ENCODE results near the gene COQ8B.

DNA sequence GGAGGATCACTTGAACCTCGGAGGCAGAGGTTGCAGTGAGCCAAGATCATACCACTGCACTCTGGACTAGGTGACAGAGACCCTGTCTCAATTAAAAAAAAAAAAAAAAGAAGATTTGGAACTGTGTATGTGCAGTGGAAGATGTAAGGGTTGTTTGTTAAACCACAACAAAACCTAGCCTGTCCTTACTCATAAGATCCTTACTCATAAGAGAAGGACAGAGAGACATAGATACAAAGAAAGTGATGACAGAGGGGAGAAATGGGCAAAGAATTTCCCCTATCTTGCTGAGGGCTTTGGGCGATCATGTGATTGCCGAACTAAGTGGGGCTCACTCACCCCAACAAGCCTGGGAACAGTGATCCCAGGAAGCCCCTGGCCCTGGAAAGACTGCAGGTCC lies 8.2 kb upstream of the COQ8B start:
- TF ChIP-seq, protein P1, sequence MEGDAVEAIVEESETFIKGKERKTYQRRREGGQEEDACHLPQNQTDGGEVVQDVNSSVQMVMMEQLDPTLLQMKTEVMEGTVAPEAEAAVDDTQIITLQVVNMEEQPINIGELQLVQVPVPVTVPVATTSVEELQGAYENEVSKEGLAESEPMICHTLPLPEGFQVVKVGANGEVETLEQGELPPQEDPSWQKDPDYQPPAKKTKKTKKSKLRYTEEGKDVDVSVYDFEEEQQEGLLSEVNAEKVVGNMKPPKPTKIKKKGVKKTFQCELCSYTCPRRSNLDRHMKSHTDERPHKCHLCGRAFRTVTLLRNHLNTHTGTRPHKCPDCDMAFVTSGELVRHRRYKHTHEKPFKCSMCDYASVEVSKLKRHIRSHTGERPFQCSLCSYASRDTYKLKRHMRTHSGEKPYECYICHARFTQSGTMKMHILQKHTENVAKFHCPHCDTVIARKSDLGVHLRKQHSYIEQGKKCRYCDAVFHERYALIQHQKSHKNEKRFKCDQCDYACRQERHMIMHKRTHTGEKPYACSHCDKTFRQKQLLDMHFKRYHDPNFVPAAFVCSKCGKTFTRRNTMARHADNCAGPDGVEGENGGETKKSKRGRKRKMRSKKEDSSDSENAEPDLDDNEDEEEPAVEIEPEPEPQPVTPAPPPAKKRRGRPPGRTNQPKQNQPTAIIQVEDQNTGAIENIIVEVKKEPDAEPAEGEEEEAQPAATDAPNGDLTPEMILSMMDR (IDR thresholded peaks at IDR 0.05; ENCODE audit: low read length): no peak
- no peak for TF ChIP-seq EZH2 (IDR thresholded peaks at IDR 0.05; ENCODE audit: borderline replicate concordance, low read length)

Measured in OCI-LY1 (cell line).